HCT116 (cell line): Measurements from ENCODE around the gene TMTC1.

Experiments used
- ATF3 ChIP-seq: IDR thresholded peaks from 2 replicates; pipeline ENCODE4 v1.6.1; 2012
- CTCF ChIP-seq, 3 experiments: fragments of 200-600 bp in 1 of 3; sonication (generic) in 1 of 3; IDR thresholded peaks in 2 of 3; conservative IDR thresholded peaks in 1 of 3; 2 replicates each; pipeline ENCODE4 v1.5.1; 2012 to 2017; ENCODE audit warnings: low read depth in 2 of 3, low read length in 2 of 3, antibody characterized with exemption in 1 of 3, borderline replicate concordance in 1 of 3, control low read depth in 1 of 3, mild to moderate bottlenecking in 1 of 3, mixed read lengths in 1 of 3, mixed run types in 1 of 3, moderate library complexity in 1 of 3; ENCODE audit not compliant: insufficient read depth in 1 of 3
- EZH2 ChIP-seq: fragments of 200-600 bp; sonication (generic); IDR thresholded peaks from 2 replicates; pipeline ENCODE4 v1.6.1; 2017; ENCODE audit warnings: antibody characterized with exemption, mixed run types
- JUND ChIP-seq: IDR thresholded peaks from 2 replicates; pipeline ENCODE4 v1.6.1; 2012
- MAX ChIP-seq: IDR thresholded peaks from 2 replicates; pipeline ENCODE4 v1.6.1; 2012

GRCh38 chr12:29510591-29511185, 273.1 kb downstream of the TMTC1 start:
- no peak for TF ChIP-seq ATF3
- TF ChIP-seq CTCF (IDR thresholded peaks at IDR 0.05 in 2 of 3, conservative IDR thresholded peaks at IDR 0.05 in 1 of 3; ENCODE audit: borderline replicate concordance in 1 of 3, insufficient read depth in 1 of 3, low read depth in 2 of 3, low read length in 2 of 3) = no peak
- no peak for TF ChIP-seq JUND
- no peak for TF ChIP-seq EZH2
- TF ChIP-seq MAX = no peak
